ENCODE measurements around the gene HOXA7. TPM values are rescaled to one million over a fixed set of nuclear protein-coding genes. Genes with fewer than 3 reads are reported as not detected.

Gene HOXA7
- total RNA-seq, 1 experiment from 2014 or later = 2.6 TPM

GRCh38 chr7:27113991-27114769, 42.3 kb downstream of the HOXA7 start:
- CTCF ChIA-PET = no interaction called here
- DNase-seq = peak; percentile 55
- POLR2A ChIA-PET (ENCODE audit: unreplicated experiment) = interaction anchor here (1.1 kb wide), 1 partner anchor 16 kb away, joined by 9 read pairs; no protein-coding TSS in a partner anchor
- no peaks in the 10 kb centered on the region for H3K27me3 ChIP-seq (ENCODE audit: low read length)
- H3K9ac ChIP-seq (ENCODE audit: low read length) = peak overlapping the region; percentile 74
- intact Hi-C loops (cut with micrococcal nuclease) = loop anchor here (1.0 kb wide), 1 partner anchor 20 kb away; no protein-coding TSS in a partner anchor
- H3F3A ChIP-seq (ENCODE audit: low read length, unreplicated experiment) = peaks cover 3% of the 10 kb centered on the region
- H3K27ac ChIP-seq (ENCODE audit: low read length) = peak overlapping the region; percentile 86
- H3K9me3 ChIP-seq (ENCODE audit: low read length) = no peaks in the 10 kb centered on the region
- H3K9me2 ChIP-seq (replicated peaks; ENCODE audit: low read length) = no peaks in the 10 kb centered on the region
- peak; percentile 5 for ATAC-seq
- no peak for TF ChIP-seq CTCF (conservative IDR thresholded peaks at IDR 0.05; ENCODE audit: low read depth, low read length)
- TF ChIP-seq EZH2phosphoT487 (IDR thresholded peaks at IDR 0.05; ENCODE audit: borderline replicate concordance, low read length) = no peak
- peaks cover 56% of the 10 kb centered on the region for H3K4me1 ChIP-seq (ENCODE audit: insufficient read depth, low read length)
- H3K79me2 ChIP-seq (ENCODE audit: low read length) = peaks cover 79% of the 10 kb centered on the region
- H3K4me2 ChIP-seq (ENCODE audit: low read length) = peak overlapping the region; percentile 98
- no peaks in the 10 kb centered on the region; the same call in 1 of the 2 replicates for H3K36me3 ChIP-seq (ENCODE audit: low read depth, low read length)
- no peak overlapping the region; the same call in 1 of the 2 replicates for H2AFZ ChIP-seq (ENCODE audit: low read length)
- H3K4me3 ChIP-seq (ENCODE audit: low read length) = peak overlapping the region; percentile 81
- BruUV-seq (replicated peaks) = TSS peak; percentile 73
- no peaks in the 10 kb centered on the region for H4K20me1 ChIP-seq (ENCODE audit: low read length)

GRCh38 chr7:27112955-27113949, 43.2 kb downstream of the HOXA7 start:
- peaks cover 59% of the 10 kb centered on the region for H3K4me1 ChIP-seq (ENCODE audit: insufficient read depth, low read length)
- H3K36me3 ChIP-seq (ENCODE audit: low read depth, low read length) = no peaks in the 10 kb centered on the region
- H3K9me3 ChIP-seq (ENCODE audit: low read length) = no peaks in the 10 kb centered on the region
- peak overlapping the region; percentile 99 for H3K4me3 ChIP-seq (ENCODE audit: low read length)
- no peaks in the 10 kb centered on the region for H3K9me2 ChIP-seq (replicated peaks; ENCODE audit: low read length)
- peak overlapping the region; percentile 48; the same call in 1 of the 2 replicates for H2AFZ ChIP-seq (ENCODE audit: low read length)
- H3F3A ChIP-seq (ENCODE audit: low read length, unreplicated experiment) = peaks cover 3% of the 10 kb centered on the region
- H3K27ac ChIP-seq (ENCODE audit: low read length) = peak overlapping the region; percentile 99
- POLR2A ChIA-PET (ENCODE audit: unreplicated experiment) = interaction anchor here (1.0 kb wide), 1 partner anchor 35 kb away, joined by 4 read pairs; no protein-coding TSS in a partner anchor
- H3K4me2 ChIP-seq (ENCODE audit: low read length) = peak overlapping the region; percentile 96
- DNase-seq = peak; percentile 84
- TF ChIP-seq EZH2 (IDR thresholded peaks at IDR 0.05; ENCODE audit: low read length, unreplicated experiment) (no peak), EZH2phosphoT487 (IDR thresholded peaks at IDR 0.05; ENCODE audit: borderline replicate concordance, low read length) (no peak), CTCF (conservative IDR thresholded peaks at IDR 0.05; ENCODE audit: low read depth, low read length) (no peak)
- H3K27me3 ChIP-seq (ENCODE audit: low read length) = no peaks in the 10 kb centered on the region
- ATAC-seq = peak; percentile 31
- CTCF ChIA-PET = no interaction called here
- H3K79me2 ChIP-seq (ENCODE audit: low read length) = peaks cover 79% of the 10 kb centered on the region
- H4K20me1 ChIP-seq (ENCODE audit: low read length) = no peaks in the 10 kb centered on the region
- BruUV-seq (replicated peaks) = no TSS peak
- intact Hi-C loops (cut with micrococcal nuclease) = loop anchor here (1.0 kb wide), 3 partner anchors 21 to 249 kb away; partner anchors contain the start of gene SKAP2
- H3K9ac ChIP-seq (ENCODE audit: low read length) = peak overlapping the region; percentile 93

All from PC-3 (cell line).